Stimulated activated naive CD8-positive, alpha-beta T cell treated with anti-CD3 and anti-CD28 coated beads, Interleukin-15, amount 100 ng/mL, for 72 hours (primary cell): ENCODE data around the gene GRIK1.

ENCODE experiments used
- ATAC-seq: fragments of 150-1000 bp; cut with Tn5 transposase; 2 replicates; pipeline ENCODE4 v1.10.0; 2021; ENCODE audit warnings: mild to moderate bottlenecking, moderate library complexity
- DNase-seq, 2 donors: peaks; one replicate each; pipeline ENCODE4 v3.0.0; 2021 to 2022
- H3K27ac Mint-ChIP-seq, 2 donors: one replicate each; pipeline ENCODE4 v1.8.0; 2022; ENCODE audit warnings: mild to moderate bottlenecking in 2 of 2, mixed read lengths in 2 of 2, moderate library complexity in 2 of 2
- H3K27me3 Mint-ChIP-seq: one replicate; pipeline ENCODE4 v1.8.0; 2022; ENCODE audit warnings: mixed read lengths
- H3K4me1 Mint-ChIP-seq: one replicate; pipeline ENCODE4 v1.8.0; 2022; ENCODE audit warnings: mild to moderate bottlenecking, mixed read lengths
- H3K4me3 Mint-ChIP-seq, 2 donors: one replicate each; pipeline ENCODE4 v1.8.0; 2022; ENCODE audit warnings: mild to moderate bottlenecking in 2 of 2, mixed read lengths in 2 of 2, moderate library complexity in 1 of 2
- H3K9me3 Mint-ChIP-seq, 2 donors: one replicate each; pipeline ENCODE4 v1.8.0; 2022; ENCODE audit warnings: mixed read lengths in 2 of 2

Gene GRIK1

DNA sequence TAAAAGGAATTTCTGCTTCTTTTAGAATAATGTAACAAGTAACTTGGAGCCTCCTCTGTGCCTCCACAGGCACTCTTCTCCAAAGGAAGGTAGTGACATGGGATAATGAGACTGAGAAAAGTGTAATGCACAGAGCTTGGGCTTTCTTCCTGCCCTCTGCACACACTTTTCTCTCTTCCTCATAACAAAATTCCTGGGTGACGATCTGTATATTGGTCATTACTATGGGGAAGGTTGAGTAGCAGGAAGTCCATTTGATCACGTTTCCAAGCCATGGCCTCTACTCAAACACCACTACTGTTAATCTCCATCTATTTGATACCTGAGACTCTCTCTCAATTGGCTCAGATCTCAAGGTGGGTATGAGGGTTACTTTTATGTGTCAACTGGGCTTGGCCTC is 113.9 kb downstream of the GRIK1 start:
- H3K4me3 Mint-ChIP-seq = no peak overlapping the region
- peaks cover 8% of the 10 kb centered on the region for H3K27me3 Mint-ChIP-seq
- H3K4me1 Mint-ChIP-seq = no peaks in the 10 kb centered on the region
- DNase-seq (no peak), ATAC-seq (no peak)
- peaks cover 8% of the 10 kb centered on the region in 2 donors for H3K9me3 Mint-ChIP-seq
- H3K27ac Mint-ChIP-seq = no peak overlapping the region

- Mint-ChIP-seq H3K27ac (no peak overlapping the region), H3K27me3 (peaks cover 7% of the 10 kb centered on the region), H3K4me1 (no peaks in the 10 kb centered on the region), H3K4me3 (no peak overlapping the region), H3K9me3 (peaks cover 8% of the 10 kb centered on the region in 2 donors)
- no peak for DNase-seq
- no peak for ATAC-seq
Measured at GRCh38 chr21:29825345-29825744, 114.5 kb downstream of the GRIK1 start.

DNA sequence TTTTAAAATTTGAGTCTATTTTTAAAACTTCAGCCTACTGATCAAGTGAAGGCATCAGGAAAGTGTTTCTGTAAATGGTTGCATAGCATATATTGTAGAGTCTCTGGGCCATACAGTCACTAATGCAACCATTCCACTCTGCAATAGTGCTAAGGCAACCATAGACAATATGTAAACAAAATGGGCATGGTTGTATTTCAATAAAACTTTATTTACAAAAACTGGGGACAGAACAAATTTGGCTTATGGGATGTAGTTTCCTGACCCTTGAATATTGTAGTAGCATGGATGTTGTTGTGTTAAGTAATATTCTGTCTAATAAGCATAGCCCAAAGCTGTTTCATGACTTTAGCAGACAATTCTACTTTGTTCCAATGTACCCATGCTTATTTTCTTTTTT is 117.7 kb downstream of the GRIK1 start:
- ATAC-seq (no peak), DNase-seq (no peak)
- Mint-ChIP-seq H3K4me1 (no peaks in the 10 kb centered on the region), H3K9me3 (no peaks in the 10 kb centered on the region), H3K27ac (no peak overlapping the region), H3K4me3 (no peak overlapping the region), H3K27me3 (peaks cover 7% of the 10 kb centered on the region)

GRCh38 chr21:29821230-29821629 is 118.6 kb downstream of the GRIK1 start:
- H3K27ac Mint-ChIP-seq = no peak overlapping the region
- H3K27me3 Mint-ChIP-seq = peaks cover 7% of the 10 kb centered on the region
- no peak overlapping the region for H3K4me3 Mint-ChIP-seq
- H3K9me3 Mint-ChIP-seq = no peaks in the 10 kb centered on the region
- no peaks in the 10 kb centered on the region for H3K4me1 Mint-ChIP-seq
- DNase-seq (no peak), ATAC-seq (no peak)

GRCh38 chr21:29819675-29820326 is 120.0 kb downstream of the GRIK1 start:
- Mint-ChIP-seq H3K9me3 (no peaks in the 10 kb centered on the region), H3K27ac (no peak overlapping the region), H3K4me1 (no peaks in the 10 kb centered on the region), H3K27me3 (peaks cover 7% of the 10 kb centered on the region), H3K4me3 (no peak overlapping the region)
- no peak for ATAC-seq
- no peak for DNase-seq

GRCh38 chr21:29818383-29818921 is 121.3 kb downstream of the GRIK1 start:
- no peaks in the 10 kb centered on the region for H3K4me1 Mint-ChIP-seq
- H3K9me3 Mint-ChIP-seq = no peaks in the 10 kb centered on the region
- peaks cover 9% of the 10 kb centered on the region for H3K27me3 Mint-ChIP-seq
- no peak for DNase-seq
- H3K4me3 Mint-ChIP-seq = no peak overlapping the region
- no peak overlapping the region for H3K27ac Mint-ChIP-seq
- no peak for ATAC-seq

DNA sequence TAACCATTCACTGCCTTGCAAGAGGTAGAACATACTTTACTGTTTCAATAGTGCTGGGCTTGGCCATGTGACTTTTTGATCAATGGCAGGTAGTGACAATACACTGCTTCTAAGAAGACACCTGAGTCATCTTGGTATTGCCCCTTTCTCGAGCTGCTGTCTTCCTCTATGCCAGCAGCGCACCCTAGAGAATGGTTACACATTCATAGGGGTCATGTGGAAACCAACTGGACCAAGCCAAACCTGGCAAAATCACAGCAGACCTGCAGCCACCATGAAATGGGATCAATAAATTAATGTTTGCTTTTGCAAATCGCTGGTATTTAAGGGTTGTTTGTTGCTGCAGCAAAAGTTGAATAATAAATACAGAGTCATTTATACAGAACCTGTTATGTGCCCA is 122.3 kb downstream of the GRIK1 start:
- no peak for ATAC-seq
- Mint-ChIP-seq H3K27me3 (peaks cover 9% of the 10 kb centered on the region), H3K4me1 (no peaks in the 10 kb centered on the region), H3K27ac (no peak overlapping the region), H3K4me3 (no peak overlapping the region), H3K9me3 (no peaks in the 10 kb centered on the region)
- DNase-seq = no peak

- H3K27ac Mint-ChIP-seq = no peak overlapping the region
- peaks cover 18% of the 10 kb centered on the region for H3K27me3 Mint-ChIP-seq
- H3K4me1 Mint-ChIP-seq = no peaks in the 10 kb centered on the region
- no peaks in the 10 kb centered on the region for H3K9me3 Mint-ChIP-seq
- DNase-seq (no peak), ATAC-seq (no peak)
- H3K4me3 Mint-ChIP-seq = no peak overlapping the region
Measured at GRCh38 chr21:29812947-29813346, 126.8 kb downstream of the GRIK1 start.

DNA sequence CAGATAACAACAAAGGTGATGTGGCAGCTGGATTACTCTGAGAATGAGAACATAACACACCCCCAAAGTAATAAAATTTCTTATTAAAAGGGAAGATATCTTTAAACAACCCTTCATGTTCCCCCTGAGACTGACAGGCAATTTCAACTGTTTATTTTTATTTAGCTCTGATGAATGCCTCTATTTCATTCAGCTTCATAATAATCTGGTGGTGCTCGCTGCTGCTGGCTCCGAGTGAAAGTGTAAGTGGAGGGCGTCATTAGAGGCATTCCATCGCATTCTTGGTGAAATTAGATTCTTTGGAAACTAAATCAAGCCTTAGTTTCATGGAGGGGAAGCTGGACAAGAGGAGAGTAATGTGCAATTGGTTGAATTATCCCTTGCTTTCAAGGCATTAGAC is 128.9 kb downstream of the GRIK1 start:
- H3K9me3 Mint-ChIP-seq = no peaks in the 10 kb centered on the region
- no peak overlapping the region for H3K4me3 Mint-ChIP-seq
- no peak for DNase-seq

GRCh38 chr21:29808153-29808552 is 131.6 kb downstream of the GRIK1 start:
- H3K9me3 Mint-ChIP-seq = no peaks in the 10 kb centered on the region
- no peak for ATAC-seq
- no peak for DNase-seq
- no peaks in the 10 kb centered on the region for H3K4me1 Mint-ChIP-seq
- no peak overlapping the region for H3K4me3 Mint-ChIP-seq
- peaks cover 9% of the 10 kb centered on the region for H3K27me3 Mint-ChIP-seq
- no peak overlapping the region for H3K27ac Mint-ChIP-seq

More for the DNA sequence above, 128.9 kb downstream of the GRIK1 start:
- no peak overlapping the region for H3K27ac Mint-ChIP-seq
- H3K27me3 Mint-ChIP-seq = peaks cover 18% of the 10 kb centered on the region
- ATAC-seq = no peak
- no peaks in the 10 kb centered on the region for H3K4me1 Mint-ChIP-seq

DNA sequence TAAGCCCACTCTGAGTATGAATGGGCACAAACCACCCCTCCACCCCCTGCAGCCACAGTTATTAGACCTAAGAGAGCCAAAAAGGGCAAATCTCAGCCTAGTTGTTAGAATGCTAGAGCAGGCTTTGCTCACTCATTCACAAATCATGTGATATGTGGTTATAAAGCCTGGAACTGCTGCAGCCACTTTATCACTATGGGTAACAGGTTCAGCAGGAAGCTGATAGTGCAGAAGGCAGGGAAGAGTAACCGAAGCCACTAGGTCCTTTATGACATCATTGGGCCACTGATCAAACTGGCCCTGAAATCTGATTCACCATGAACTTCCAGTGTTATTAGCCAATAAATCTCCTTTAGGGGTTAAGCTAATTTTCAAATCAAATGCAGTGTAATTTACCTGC is 134.7 kb downstream of the GRIK1 start:
- no peak for ATAC-seq
- DNase-seq = no peak
- no peaks in the 10 kb centered on the region for H3K4me1 Mint-ChIP-seq
- peaks cover 18% of the 10 kb centered on the region for H3K27me3 Mint-ChIP-seq
- H3K27ac Mint-ChIP-seq = no peak overlapping the region
- no peak overlapping the region for H3K4me3 Mint-ChIP-seq
- no peaks in the 10 kb centered on the region for H3K9me3 Mint-ChIP-seq

GRCh38 chr21:29803191-29803590 is 136.6 kb downstream of the GRIK1 start:
- Mint-ChIP-seq H3K4me3 (no peak overlapping the region), H3K9me3 (no peaks in the 10 kb centered on the region), H3K27me3 (peaks cover 18% of the 10 kb centered on the region), H3K27ac (no peak overlapping the region), H3K4me1 (no peaks in the 10 kb centered on the region)
- DNase-seq = no peak
- no peak for ATAC-seq

GRCh38 chr21:29801122-29801521 is 138.7 kb downstream of the GRIK1 start:
- peaks cover 18% of the 10 kb centered on the region for H3K27me3 Mint-ChIP-seq
- H3K27ac Mint-ChIP-seq = no peak overlapping the region
- no peak for DNase-seq
- H3K4me3 Mint-ChIP-seq = no peak overlapping the region
- ATAC-seq = no peak
- H3K4me1 Mint-ChIP-seq = no peaks in the 10 kb centered on the region
- H3K9me3 Mint-ChIP-seq = no peaks in the 10 kb centered on the region

GRCh38 chr21:29800056-29800455 is 139.7 kb downstream of the GRIK1 start:
- H3K9me3 Mint-ChIP-seq = no peaks in the 10 kb centered on the region
- DNase-seq (no peak), ATAC-seq (no peak)
- H3K4me1 Mint-ChIP-seq = no peaks in the 10 kb centered on the region
- H3K27me3 Mint-ChIP-seq = peaks cover 25% of the 10 kb centered on the region
- H3K4me3 Mint-ChIP-seq = no peak overlapping the region
- no peak overlapping the region for H3K27ac Mint-ChIP-seq

DNA sequence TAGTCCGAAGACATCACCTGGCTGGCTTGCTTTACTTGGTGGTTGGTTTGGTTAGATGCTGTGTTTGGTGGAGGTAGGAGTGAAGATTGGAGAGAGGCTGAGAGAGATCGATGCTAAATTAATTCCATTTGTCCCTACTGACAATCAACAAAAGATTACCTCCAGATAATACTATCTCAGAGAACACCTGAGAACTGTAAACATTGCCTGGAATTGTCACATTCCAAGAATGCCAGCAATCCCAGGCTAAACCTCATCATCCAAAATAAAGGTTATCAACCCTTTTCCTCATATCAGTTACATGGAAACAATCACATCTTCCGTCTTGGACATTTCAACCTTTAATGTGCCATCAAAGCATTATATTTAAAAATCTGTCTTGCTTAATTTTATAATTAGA is 141.0 kb downstream of the GRIK1 start:
- no peak overlapping the region for H3K27ac Mint-ChIP-seq
- no peak for ATAC-seq
- no peak for DNase-seq
- peaks cover 25% of the 10 kb centered on the region for H3K27me3 Mint-ChIP-seq
- H3K4me3 Mint-ChIP-seq = no peak overlapping the region
- no peaks in the 10 kb centered on the region for H3K4me1 Mint-ChIP-seq
- H3K9me3 Mint-ChIP-seq = no peaks in the 10 kb centered on the region

GRCh38 chr21:29797155-29797554 is 142.6 kb downstream of the GRIK1 start:
- no peak for ATAC-seq
- H3K27ac Mint-ChIP-seq = no peak overlapping the region
- H3K27me3 Mint-ChIP-seq = peaks cover 19% of the 10 kb centered on the region
- no peaks in the 10 kb centered on the region for H3K4me1 Mint-ChIP-seq
- DNase-seq = no peak
- no peak overlapping the region for H3K4me3 Mint-ChIP-seq
- no peaks in the 10 kb centered on the region for H3K9me3 Mint-ChIP-seq

GRCh38 chr21:29793712-29794111 is 146.1 kb downstream of the GRIK1 start:
- Mint-ChIP-seq H3K27me3 (peaks cover 7% of the 10 kb centered on the region), H3K9me3 (no peaks in the 10 kb centered on the region)

More at GRCh38 chr21:29793712-29794111, 146.1 kb downstream of the GRIK1 start:
- ATAC-seq = no peak
- Mint-ChIP-seq H3K4me1 (no peaks in the 10 kb centered on the region), H3K27ac (no peak overlapping the region), H3K4me3 (no peak overlapping the region)
- no peak for DNase-seq
